Endodermal cell (in vitro differentiated cells): ENCODE results near the gene ADAR. TPM values are rescaled to one million over a fixed set of nuclear protein-coding genes. Genes with fewer than 3 reads are reported as not detected.

Experiments
- DNase-seq: peaks from one replicate; pipeline ENCODE4 v3.0.0-alpha.2; 2017
- H3K27ac ChIP-seq: 2 replicates; pipeline ENCODE4 v1.5.1; 2013; ENCODE audit warnings: mild to moderate bottlenecking, low read depth, low read length, moderate library complexity
- H3K27me3 ChIP-seq: 2 replicates; pipeline ENCODE4 v1.6.1; 2013; ENCODE audit warnings: mild to moderate bottlenecking, low read length, moderate library complexity; ENCODE audit not compliant: insufficient read depth, control insufficient read depth, poor library complexity, severe bottlenecking
- H3K36me3 ChIP-seq: 2 replicates; pipeline ENCODE4 v1.7.0; 2013; ENCODE audit warnings: mild to moderate bottlenecking, low read length, moderate library complexity; ENCODE audit not compliant: control insufficient read depth, insufficient read depth
- H3K4me1 ChIP-seq: one replicate; pipeline ENCODE4 v1.7.0; 2013; ENCODE audit warnings: low read length; ENCODE audit not compliant: control insufficient read depth, insufficient read depth
- H3K4me3 ChIP-seq: 2 replicates; pipeline ENCODE4 v1.5.1; 2013; ENCODE audit warnings: mild to moderate bottlenecking, low read length, moderate library complexity
- H3K9ac ChIP-seq: 2 replicates; pipeline ENCODE4 v1.6.1; 2013; ENCODE audit warnings: mild to moderate bottlenecking, low read length, moderate library complexity; ENCODE audit not compliant: poor library complexity, severe bottlenecking; ENCODE audit errors: extremely low read depth
- H3K9me3 ChIP-seq: 2 replicates; pipeline ENCODE4 v1.6.1; 2013; ENCODE audit warnings: mild to moderate bottlenecking, low read length, moderate library complexity; ENCODE audit not compliant: control insufficient read depth
- H3K27ac Mint-ChIP-seq: 2 replicates; pipeline ENCODE4 v1.8.0; 2020; ENCODE audit warnings: mixed read lengths
- H3K27me3 Mint-ChIP-seq: 2 replicates; pipeline ENCODE4 v1.8.0; 2021; ENCODE audit warnings: mild to moderate bottlenecking, mixed read lengths; ENCODE audit not compliant: insufficient read depth
- H3K36me3 Mint-ChIP-seq: 2 replicates; pipeline ENCODE4 v1.8.0; 2020; ENCODE audit warnings: low read depth, mixed read lengths
- H3K4me1 Mint-ChIP-seq: 2 replicates; pipeline ENCODE4 v1.8.0; 2020; ENCODE audit warnings: mixed read lengths
- H3K4me3 Mint-ChIP-seq: 2 replicates; pipeline ENCODE4 v1.8.0; 2020; ENCODE audit warnings: mild to moderate bottlenecking, moderate library complexity, mixed read lengths
- H3K9me3 Mint-ChIP-seq: 2 replicates; pipeline ENCODE4 v1.8.0; 2020; ENCODE audit warnings: mild to moderate bottlenecking, mixed read lengths
- WGBS, 2 experiments: methylation state at CpG; one replicate each; pipeline versions ENCODE4 v1.1.5 to v1.1.7; 2013; ENCODE audit warnings: missing lambda C conversion rate in 2 of 2, mixed read lengths in 1 of 2; ENCODE audit not compliant: insufficient coverage in 1 of 2, insufficient read length in 1 of 2; 5-methylcytosine and 5-hydroxymethylcytosine counted together
- total RNA-seq, 2 donors: library from RNA; stranded (reverse); fragmentation: NEBNext Ultra II Directional in 1 of 2; extraction: Animal tissue kit (Norgen Biotek cat#: 25700) in 1 of 2; gene quantifications; 2 replicates in 1 of 2; 3 replicates in 1 of 2; pipeline ENCODE4 v1.2.1, GENCODE V29; 2021
- TF ChIP-seq, protein P1 (sequence below): fragments of 200-600 bp; sonication (generic); conservative IDR thresholded peaks from 2 replicates; pipeline ENCODE4 v1.5.0; 2021; ENCODE audit warnings: antibody characterized with exemption, mild to moderate bottlenecking

ADAR gene
- total RNA-seq, 2 donors from 2014 or later: 148 to 166 TPM

DNA sequence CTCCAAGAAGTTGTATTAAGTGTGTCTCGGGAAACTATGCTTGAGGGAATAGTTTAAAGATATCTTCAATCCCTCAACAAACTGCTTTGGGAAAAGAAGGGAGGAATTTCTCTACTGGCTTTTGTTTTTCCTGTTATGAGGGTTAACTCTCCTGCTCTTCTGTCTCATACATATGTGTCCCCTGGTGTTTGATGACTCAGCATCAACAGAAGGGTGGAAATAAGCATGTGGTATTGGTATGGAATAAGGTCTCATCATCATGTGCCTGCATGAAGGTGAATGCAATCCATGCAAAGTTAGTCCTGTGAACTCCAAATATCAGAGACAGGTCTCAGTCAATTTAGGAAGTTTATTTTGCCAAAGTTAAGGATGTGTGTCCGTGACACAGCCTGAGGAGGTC is 27.2 kb upstream of the ADAR start:
- no peak for DNase-seq
- Histone ChIP-seq H3K36me3 (no peaks in the 10 kb centered on the region), H3K27me3 (peaks cover 10% of the 10 kb centered on the region), H3K4me1 (no peaks in the 10 kb centered on the region), H3K9ac (no peak overlapping the region), H3K4me3 (no peak overlapping the region), H3K9me3 (peaks cover 22% of the 10 kb centered on the region), H3K27ac (no peak overlapping the region)
- peaks cover 24% of the 10 kb centered on the region for H3K9me3 Mint-ChIP-seq
- no peak overlapping the region for H3K27ac Mint-ChIP-seq
- peaks cover 17% of the 10 kb centered on the region for H3K27me3 Mint-ChIP-seq
- no peaks in the 10 kb centered on the region for H3K4me1 Mint-ChIP-seq
- 95% methylated on average over 2 of the region's 2 CpGs; no CpG with 5 or more reads in 1 of the 2 experiments for WGBS, 2 experiments
- no peak overlapping the region for H3K4me3 Mint-ChIP-seq
- TF ChIP-seq, protein P1, sequence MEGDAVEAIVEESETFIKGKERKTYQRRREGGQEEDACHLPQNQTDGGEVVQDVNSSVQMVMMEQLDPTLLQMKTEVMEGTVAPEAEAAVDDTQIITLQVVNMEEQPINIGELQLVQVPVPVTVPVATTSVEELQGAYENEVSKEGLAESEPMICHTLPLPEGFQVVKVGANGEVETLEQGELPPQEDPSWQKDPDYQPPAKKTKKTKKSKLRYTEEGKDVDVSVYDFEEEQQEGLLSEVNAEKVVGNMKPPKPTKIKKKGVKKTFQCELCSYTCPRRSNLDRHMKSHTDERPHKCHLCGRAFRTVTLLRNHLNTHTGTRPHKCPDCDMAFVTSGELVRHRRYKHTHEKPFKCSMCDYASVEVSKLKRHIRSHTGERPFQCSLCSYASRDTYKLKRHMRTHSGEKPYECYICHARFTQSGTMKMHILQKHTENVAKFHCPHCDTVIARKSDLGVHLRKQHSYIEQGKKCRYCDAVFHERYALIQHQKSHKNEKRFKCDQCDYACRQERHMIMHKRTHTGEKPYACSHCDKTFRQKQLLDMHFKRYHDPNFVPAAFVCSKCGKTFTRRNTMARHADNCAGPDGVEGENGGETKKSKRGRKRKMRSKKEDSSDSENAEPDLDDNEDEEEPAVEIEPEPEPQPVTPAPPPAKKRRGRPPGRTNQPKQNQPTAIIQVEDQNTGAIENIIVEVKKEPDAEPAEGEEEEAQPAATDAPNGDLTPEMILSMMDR: no peak
- H3K36me3 Mint-ChIP-seq: no peaks in the 10 kb centered on the region

DNA sequence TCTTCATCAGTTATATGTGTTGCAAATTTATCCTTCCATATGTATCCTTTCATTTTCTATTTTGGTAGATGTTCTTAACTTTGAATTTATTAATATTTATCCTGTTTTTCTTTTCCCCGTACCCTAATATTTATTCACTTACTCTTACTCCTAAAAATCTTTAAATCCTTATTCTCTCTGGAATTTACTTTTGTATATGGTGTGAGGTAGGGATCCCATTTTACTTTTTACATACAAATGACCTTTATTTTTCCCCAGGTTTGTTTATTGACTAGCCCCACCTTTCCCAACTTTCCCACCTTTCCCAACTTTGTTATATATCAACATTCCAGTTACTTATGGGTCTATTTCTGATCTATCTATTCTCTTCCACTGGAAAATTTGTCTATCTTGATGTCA is 21.7 kb upstream of the ADAR start:
- no peak overlapping the region for H3K4me3 Mint-ChIP-seq

GRCh38 chr1:154629061-154629674 is 21.2 kb upstream of the ADAR start:
- Mint-ChIP-seq H3K36me3 (peaks cover 5% of the 10 kb centered on the region), H3K9me3 (peaks cover 25% of the 10 kb centered on the region), H3K4me1 (peaks cover 8% of the 10 kb centered on the region), H3K27ac (no peak overlapping the region), H3K4me3 (no peak overlapping the region), H3K27me3 (peaks cover 11% of the 10 kb centered on the region)
- no peak overlapping the region for H3K9ac ChIP-seq
- H3K4me1 ChIP-seq: no peaks in the 10 kb centered on the region
- peaks cover 19% of the 10 kb centered on the region for H3K9me3 ChIP-seq
- peaks cover 5% of the 10 kb centered on the region for H3K36me3 ChIP-seq
- peak overlapping the region; percentile 88 for H3K4me3 ChIP-seq
- DNase-seq: no peak
- H3K27ac ChIP-seq: no peak overlapping the region
- peaks cover 10% of the 10 kb centered on the region for H3K27me3 ChIP-seq
- WGBS, 2 experiments: 82% methylated on average over 1 of the region's 1 CpG; no CpG with 5 or more reads in 1 of the 2 experiments
- TF ChIP-seq, protein P1: no peak

More for the DNA sequence above, 21.7 kb upstream of the ADAR start:
- Mint-ChIP-seq H3K9me3 (peaks cover 25% of the 10 kb centered on the region), H3K4me1 (peaks cover 8% of the 10 kb centered on the region), H3K36me3 (peaks cover under 1% of the 10 kb centered on the region), H3K27me3 (peaks cover 11% of the 10 kb centered on the region), H3K27ac (no peak overlapping the region)
- no CpG with 5 or more reads among the region's 1 CpG for WGBS, 2 experiments
- peaks cover 19% of the 10 kb centered on the region for H3K9me3 ChIP-seq
- H3K27me3 ChIP-seq: peaks cover 10% of the 10 kb centered on the region
- DNase-seq: no peak
- H3K9ac ChIP-seq: no peak overlapping the region
- TF ChIP-seq, protein P1: no peak
- H3K36me3 ChIP-seq: no peaks in the 10 kb centered on the region
- no peak overlapping the region for H3K4me3 ChIP-seq
- no peaks in the 10 kb centered on the region for H3K4me1 ChIP-seq
- H3K27ac ChIP-seq: no peak overlapping the region
